Cardiac septum (tissue), 1 donor: ENCODE results near the gene GMDS. TPM values are rescaled to one million over a fixed set of nuclear protein-coding genes. Genes with fewer than 3 reads are reported as not detected.

Experiments
- DNase-seq: peaks from one replicate; pipeline ENCODE4 v3.0.0-alpha.2; 2020; ENCODE audit warnings: low spot score
- intact Hi-C: fragments of 100-400 bp; cut with DNase I; formaldehyde crosslinking; loops from one replicate; pipeline ENCODE4 v1.14.0; 2022
- total RNA-seq: library from RNA; stranded (reverse); fragmentation: NEBNext Ultra II Directional; extraction: Animal tissue kit (Norgen Biotek cat#: 25700); gene quantifications from one replicate; pipeline ENCODE4 v1.2.1, GENCODE V29; 2021
- donor health status: DM: no; HTN: no; CAD: no.

The GMDS gene
- total RNA-seq, 1 donor from 2014 or later: 6.3 TPM

GRCh38 chr6:1984346-1984994 is 260.9 kb downstream of the GMDS start:
- intact Hi-C loops: no loop called here

GRCh38 chr6:1983850-1984249 is 261.6 kb downstream of the GMDS start:
- no peak for DNase-seq
- intact Hi-C loops: no loop called here

More at GRCh38 chr6:1984346-1984994, 260.9 kb downstream of the GMDS start:
- DNase-seq: no peak

GRCh38 chr6:1972962-1973361 is 272.4 kb downstream of the GMDS start:
- intact Hi-C loops: no loop called here

GRCh38 chr6:1971612-1972011 is 273.8 kb downstream of the GMDS start:
- intact Hi-C loops: no loop called here
- no peak for DNase-seq

More at GRCh38 chr6:1972962-1973361, 272.4 kb downstream of the GMDS start:
- no peak for DNase-seq

GRCh38 chr6:1970151-1970561 is 275.2 kb downstream of the GMDS start:
- intact Hi-C loops: no loop called here

GRCh38 chr6:1966713-1967112 is 278.7 kb downstream of the GMDS start:
- no peak for DNase-seq
- intact Hi-C loops: no loop called here

More at GRCh38 chr6:1970151-1970561, 275.2 kb downstream of the GMDS start:
- no peak for DNase-seq

GRCh38 chr6:1965596-1966224 is 279.7 kb downstream of the GMDS start:
- intact Hi-C loops: no loop called here
- DNase-seq: no peak

GRCh38 chr6:1963596-1963995 is 281.8 kb downstream of the GMDS start:
- intact Hi-C loops: no loop called here
- no peak for DNase-seq

GRCh38 chr6:1962201-1962600 is 283.2 kb downstream of the GMDS start:
- intact Hi-C loops: no loop called here
- no peak for DNase-seq

- intact Hi-C loops: no loop called here
- no peak for DNase-seq
Measured at GRCh38 chr6:1960486-1961142, 284.8 kb downstream of the GMDS start.

GRCh38 chr6:1958257-1958656 is 287.1 kb downstream of the GMDS start:
- DNase-seq: no peak
- intact Hi-C loops: no loop called here

GRCh38 chr6:1957746-1958145 is 287.7 kb downstream of the GMDS start:
- intact Hi-C loops: no loop called here
- no peak for DNase-seq

- no peak for DNase-seq
- intact Hi-C loops: no loop called here
Measured at GRCh38 chr6:1952740-1953360, 292.6 kb downstream of the GMDS start.

- DNase-seq: no peak
- intact Hi-C loops: no loop called here
Measured at GRCh38 chr6:1950631-1951030, 294.8 kb downstream of the GMDS start.

GRCh38 chr6:1949538-1949937 is 295.9 kb downstream of the GMDS start:
- intact Hi-C loops: no loop called here
- DNase-seq: no peak

- DNase-seq: no peak
- intact Hi-C loops: no loop called here
Measured at GRCh38 chr6:1947922-1948321, 297.5 kb downstream of the GMDS start.

- intact Hi-C loops: no loop called here
- no peak for DNase-seq
Measured at GRCh38 chr6:1946583-1946982, 298.8 kb downstream of the GMDS start.

GRCh38 chr6:1945235-1945832 is 300.1 kb downstream of the GMDS start:
- intact Hi-C loops: no loop called here
- DNase-seq: no peak

GRCh38 chr6:1942834-1943233 is 302.6 kb downstream of the GMDS start:
- intact Hi-C loops: no loop called here
- DNase-seq: no peak

GRCh38 chr6:1941534-1941933 is 303.9 kb downstream of the GMDS start:
- DNase-seq: no peak
- intact Hi-C loops: no loop called here
